Measurements from ENCODE around the gene NCF2. TPM values are rescaled to one million over a fixed set of nuclear protein-coding genes. Genes with fewer than 3 reads are reported as not detected.
A peak's percentile ranks its signal among the peaks of the same experiment; 100 is the strongest.

The NCF2 gene
- total RNA-seq, 2 experiments from 2014 or later = 6.0 to 9.8 TPM

DNA sequence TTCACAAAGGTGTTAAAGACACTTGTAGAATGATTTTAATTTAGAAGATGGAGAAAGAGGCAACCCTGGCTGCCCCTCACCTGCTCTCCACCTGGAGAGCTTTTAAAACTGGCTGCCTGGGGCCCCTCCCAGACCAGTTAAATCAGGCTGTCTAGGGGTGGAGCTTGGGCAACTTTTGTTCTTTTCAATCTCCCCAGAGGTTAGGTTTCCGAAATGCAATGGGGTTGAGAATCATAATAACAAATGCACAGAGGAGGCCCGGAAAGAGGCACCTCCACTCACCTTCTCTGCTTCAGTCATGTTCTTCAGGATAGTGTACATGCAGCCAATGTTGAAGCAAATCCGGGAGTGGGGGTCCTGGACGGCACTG is 400 bp downstream of the NCF2 start:
- Mint-ChIP-seq H3K4me1 (peaks cover 42% of the 10 kb centered on the region), H3K36me3 (no peaks in the 10 kb centered on the region), H3K27me3 (no peaks in the 10 kb centered on the region), H3K4me3 (peak overlapping the region; percentile 55), H3K27ac (peak overlapping the region; percentile 87), H3K9me3 (ENCODE audit: low read depth) (no peaks in the 10 kb centered on the region)
- no peak for ATAC-seq
- CTCF ChIA-PET = interaction anchor here (1.0 to 1.9 kb wide), 3 partner anchors 10 to 66 kb away, joined by 3 to 10 read pairs (median 5); no protein-coding TSS in a partner anchor
- no peak for DNase-seq

- CTCF ChIA-PET = interaction anchor here (1.0 to 1.9 kb wide), 5 partner anchors 9 to 118 kb away, joined by 3 to 10 read pairs (median 4); no protein-coding TSS in a partner anchor
- Mint-ChIP-seq H3K4me1 (peaks cover 44% of the 10 kb centered on the region), H3K9me3 (ENCODE audit: low read depth) (no peaks in the 10 kb centered on the region), H3K27me3 (no peaks in the 10 kb centered on the region), H3K27ac (peak overlapping the region; percentile 87), H3K4me3 (peak overlapping the region; percentile 55), H3K36me3 (no peaks in the 10 kb centered on the region)
- DNase-seq (no peak), ATAC-seq (no peak)
Measured at GRCh38 chr1:183589384-183589783, 875 bp downstream of the NCF2 start.

- Mint-ChIP-seq H3K4me1 (peaks cover 44% of the 10 kb centered on the region), H3K27ac (peak overlapping the region; percentile 87), H3K27me3 (no peaks in the 10 kb centered on the region), H3K36me3 (no peaks in the 10 kb centered on the region), H3K9me3 (ENCODE audit: low read depth) (no peaks in the 10 kb centered on the region), H3K4me3 (peak overlapping the region; percentile 55)
- CTCF ChIA-PET = interaction anchor here (0.9 to 1.9 kb wide), 6 partner anchors 9 to 118 kb away, joined by 3 to 10 read pairs (median 4); no protein-coding TSS in a partner anchor
- ATAC-seq = peak; percentile 7
- no peak for DNase-seq
Measured at GRCh38 chr1:183588827-183589226, 1.4 kb downstream of the NCF2 start.

DNA sequence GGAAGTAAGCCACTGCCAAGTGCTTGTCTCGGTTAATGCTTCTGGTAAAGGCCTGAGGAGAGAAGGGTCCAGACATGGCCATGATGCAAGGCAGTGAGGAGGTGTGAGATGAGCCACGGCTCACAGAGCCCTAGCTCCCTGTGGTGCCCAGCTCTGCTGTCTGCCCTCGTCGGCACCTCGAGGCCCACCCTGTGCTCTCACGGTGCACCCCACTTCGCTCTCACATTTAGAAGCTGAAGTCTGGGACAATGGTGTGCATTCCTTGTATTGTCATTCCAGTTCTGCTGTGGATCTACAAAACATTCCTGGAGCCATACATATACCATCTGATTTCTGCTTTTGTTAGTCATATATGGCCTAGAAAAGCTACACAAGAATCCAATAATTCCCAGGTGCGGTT is 3.3 kb downstream of the NCF2 start:
- ATAC-seq = no peak
- CTCF ChIA-PET = interaction anchor here (0.6 kb wide), 1 partner anchor 19 kb away, joined by 3 read pairs; no protein-coding TSS in a partner anchor
- no peak for DNase-seq
- Mint-ChIP-seq H3K27ac (no peak overlapping the region), H3K9me3 (ENCODE audit: low read depth) (no peaks in the 10 kb centered on the region), H3K4me3 (no peak overlapping the region), H3K36me3 (no peaks in the 10 kb centered on the region), H3K4me1 (peaks cover 36% of the 10 kb centered on the region), H3K27me3 (no peaks in the 10 kb centered on the region)

GRCh38 chr1:183586455-183586854 is 3.8 kb downstream of the NCF2 start:
- Mint-ChIP-seq H3K4me3 (no peak overlapping the region), H3K9me3 (ENCODE audit: low read depth) (no peaks in the 10 kb centered on the region), H3K36me3 (no peaks in the 10 kb centered on the region), H3K4me1 (peaks cover 36% of the 10 kb centered on the region), H3K27me3 (no peaks in the 10 kb centered on the region), H3K27ac (no peak overlapping the region)
- DNase-seq = no peak
- CTCF ChIA-PET = interaction anchor here (1.5 kb wide), 1 partner anchor 117 kb away, joined by 3 read pairs; no protein-coding TSS in a partner anchor
- ATAC-seq = no peak

DNA sequence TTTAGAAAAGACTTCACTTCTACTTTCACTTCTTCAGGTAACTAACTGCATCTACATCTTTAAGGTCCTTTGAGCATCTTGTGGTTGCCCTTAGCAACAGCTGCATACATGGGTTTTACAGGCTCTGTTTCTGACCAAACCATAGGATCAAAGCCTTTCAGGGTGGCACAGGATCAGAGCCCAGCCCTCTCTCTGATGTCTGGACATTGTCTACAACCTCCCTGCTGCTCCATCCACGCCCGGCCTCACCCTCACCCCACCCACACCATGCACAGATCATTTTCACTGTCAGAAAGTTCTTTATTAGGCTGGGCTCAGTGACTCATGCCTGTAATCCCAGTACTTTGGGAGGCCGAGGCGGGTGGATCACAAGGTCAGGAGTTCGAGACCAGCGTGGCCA is 5.2 kb downstream of the NCF2 start:
- Mint-ChIP-seq H3K27ac (no peak overlapping the region), H3K4me3 (no peak overlapping the region), H3K27me3 (no peaks in the 10 kb centered on the region), H3K4me1 (peaks cover 33% of the 10 kb centered on the region), H3K36me3 (no peaks in the 10 kb centered on the region), H3K9me3 (ENCODE audit: low read depth) (no peaks in the 10 kb centered on the region)
- ATAC-seq (no peak), DNase-seq (no peak)
- CTCF ChIA-PET = no interaction called here

- CTCF ChIA-PET = no interaction called here
- Mint-ChIP-seq H3K9me3 (ENCODE audit: low read depth) (no peaks in the 10 kb centered on the region), H3K4me1 (peaks cover 28% of the 10 kb centered on the region), H3K36me3 (no peaks in the 10 kb centered on the region), H3K4me3 (no peak overlapping the region), H3K27me3 (no peaks in the 10 kb centered on the region), H3K27ac (no peak overlapping the region)
- no peak for ATAC-seq
- no peak for DNase-seq
Measured at GRCh38 chr1:183584147-183584546, 6.1 kb downstream of the NCF2 start.

- no peak for ATAC-seq
- Mint-ChIP-seq H3K4me3 (no peak overlapping the region), H3K36me3 (no peaks in the 10 kb centered on the region), H3K9me3 (ENCODE audit: low read depth) (no peaks in the 10 kb centered on the region), H3K4me1 (peaks cover 23% of the 10 kb centered on the region), H3K27ac (no peak overlapping the region), H3K27me3 (no peaks in the 10 kb centered on the region)
- CTCF ChIA-PET = no interaction called here
- no peak for DNase-seq
Measured at GRCh38 chr1:183583466-183583865, 6.8 kb downstream of the NCF2 start.

DNA sequence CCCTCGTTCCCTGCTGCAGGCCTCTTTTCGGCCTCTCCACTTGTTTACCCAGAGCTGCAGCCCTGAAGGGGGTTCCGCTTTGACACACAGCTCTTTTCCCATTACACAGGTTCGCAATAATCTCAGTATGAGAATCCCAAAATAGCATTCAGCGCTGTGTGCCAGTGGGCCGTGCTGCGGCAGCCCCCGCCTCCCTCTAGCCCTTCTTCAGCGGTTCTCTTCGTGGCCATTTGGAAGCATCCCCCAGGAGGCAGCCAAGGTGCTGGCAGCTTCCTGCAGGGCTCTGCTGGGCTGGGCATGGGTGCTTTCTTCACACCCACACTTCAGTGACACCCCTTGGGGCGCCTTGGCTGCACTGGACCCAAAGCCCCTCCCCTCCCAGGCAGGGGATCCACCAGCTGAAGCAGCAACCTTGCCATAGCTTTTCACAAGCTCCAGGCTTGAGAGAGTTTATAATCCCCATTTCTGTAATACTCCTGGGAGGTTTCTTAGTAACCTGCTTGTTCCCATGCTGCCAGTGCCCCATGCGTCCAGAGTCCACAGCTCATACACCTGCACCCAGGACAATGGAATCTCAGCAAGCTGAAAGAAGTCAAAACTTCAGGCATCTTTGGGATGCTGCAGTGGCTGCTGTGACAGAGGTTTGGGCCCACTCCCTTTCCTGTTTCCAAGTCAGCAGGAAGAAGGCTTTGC is 8.1 kb downstream of the NCF2 start:
- ATAC-seq = no peak
- no peak for DNase-seq
- peaks cover 26% of the 10 kb centered on the region for H3K4me1 Mint-ChIP-seq
- H3K27ac Mint-ChIP-seq = no peak overlapping the region
- H3K4me3 Mint-ChIP-seq = no peak overlapping the region
- no peaks in the 10 kb centered on the region for H3K36me3 Mint-ChIP-seq
- no peaks in the 10 kb centered on the region for H3K9me3 Mint-ChIP-seq (ENCODE audit: low read depth)
- no peaks in the 10 kb centered on the region for H3K27me3 Mint-ChIP-seq
- CTCF ChIA-PET = interaction anchor here (1.8 kb wide), 1 partner anchor 90 kb away, joined by 4 read pairs; no protein-coding TSS in a partner anchor

GRCh38 chr1:183580281-183580682 is 10.0 kb downstream of the NCF2 start:
- DNase-seq (no peak), ATAC-seq (peak; percentile 59)
- H3K27ac Mint-ChIP-seq = peak overlapping the region; percentile 67
- CTCF ChIA-PET = interaction anchor here (0.7 to 3.1 kb wide), 3 partner anchors 10 to 54 kb away, joined by 3 to 10 read pairs (median 5); partner anchors contain the start of gene NCF2
- H3K27me3 Mint-ChIP-seq = no peaks in the 10 kb centered on the region
- H3K9me3 Mint-ChIP-seq (ENCODE audit: low read depth) = no peaks in the 10 kb centered on the region
- no peaks in the 10 kb centered on the region for H3K36me3 Mint-ChIP-seq
- no peak overlapping the region for H3K4me3 Mint-ChIP-seq
- H3K4me1 Mint-ChIP-seq = peaks cover 26% of the 10 kb centered on the region

DNA sequence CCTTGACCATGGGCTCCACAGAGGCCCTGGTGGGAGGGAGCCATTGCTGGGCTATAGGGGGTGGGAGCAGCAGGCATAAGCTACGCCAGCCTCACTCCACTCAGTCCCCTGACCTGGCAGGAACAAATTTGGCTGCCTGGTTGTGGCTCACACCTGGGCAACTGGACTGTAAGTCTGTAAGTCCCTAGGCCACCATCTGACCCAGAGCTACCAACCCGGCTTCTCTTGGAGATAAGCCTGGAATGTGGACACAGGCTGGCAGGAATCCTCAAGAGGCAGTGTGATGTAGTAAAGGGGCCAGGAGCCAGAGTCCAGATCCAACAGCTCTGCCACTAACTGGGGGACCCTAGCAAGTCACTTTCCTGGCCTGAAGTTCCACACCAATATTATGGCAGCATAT is 11.4 kb downstream of the NCF2 start:
- Mint-ChIP-seq H3K27ac (no peak overlapping the region), H3K27me3 (no peaks in the 10 kb centered on the region), H3K9me3 (ENCODE audit: low read depth) (no peaks in the 10 kb centered on the region), H3K4me3 (no peak overlapping the region), H3K4me1 (peaks cover 20% of the 10 kb centered on the region), H3K36me3 (peaks cover 1% of the 10 kb centered on the region)
- CTCF ChIA-PET = interaction anchor here (0.6 to 3.1 kb wide), 3 partner anchors 11 to 349 kb away, joined by 4 to 10 read pairs (median 5); partner anchors contain the start of gene NCF2
- ATAC-seq (no peak), DNase-seq (no peak)

- Mint-ChIP-seq H3K9me3 (ENCODE audit: low read depth) (no peaks in the 10 kb centered on the region), H3K27me3 (no peaks in the 10 kb centered on the region), H3K27ac (no peak overlapping the region), H3K4me3 (no peak overlapping the region), H3K36me3 (peaks cover 1% of the 10 kb centered on the region), H3K4me1 (peaks cover 20% of the 10 kb centered on the region)
- DNase-seq (no peak), ATAC-seq (no peak)
- CTCF ChIA-PET = interaction anchor here (1.2 to 1.6 kb wide), 3 partner anchors 13 to 42 kb away, joined by 3 read pairs; no protein-coding TSS in a partner anchor
Measured at GRCh38 chr1:183577897-183578465, 12.3 kb downstream of the NCF2 start.

DNA sequence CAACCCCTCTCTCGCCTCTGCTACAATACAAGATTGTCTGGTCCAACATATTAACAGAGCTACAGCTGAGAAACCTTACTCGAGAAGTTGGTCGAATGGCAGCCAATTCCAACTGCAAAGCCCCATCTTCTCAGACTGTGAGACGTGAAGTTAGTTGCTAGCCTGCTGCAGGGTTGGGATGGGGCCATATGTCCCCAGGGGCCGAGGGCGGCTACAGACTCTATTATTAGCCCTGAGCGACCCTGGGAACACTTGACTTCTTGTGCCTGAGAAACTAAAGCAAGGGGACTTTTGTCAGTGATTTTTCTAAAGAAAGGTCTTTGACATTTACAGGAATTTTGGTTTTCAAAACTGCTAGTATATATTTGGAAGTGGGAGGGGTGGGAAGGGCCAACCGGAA is 13.7 kb downstream of the NCF2 start:
- Mint-ChIP-seq H3K4me3 (no peak overlapping the region), H3K9me3 (ENCODE audit: low read depth) (no peaks in the 10 kb centered on the region), H3K27me3 (no peaks in the 10 kb centered on the region), H3K36me3 (peaks cover 1% of the 10 kb centered on the region), H3K4me1 (peaks cover 20% of the 10 kb centered on the region), H3K27ac (no peak overlapping the region)
- DNase-seq (no peak), ATAC-seq (no peak)
- CTCF ChIA-PET = no interaction called here

GRCh38 chr1:183575606-183576005 is 14.7 kb downstream of the NCF2 start:
- ATAC-seq = no peak
- Mint-ChIP-seq H3K4me1 (peaks cover 17% of the 10 kb centered on the region), H3K9me3 (ENCODE audit: low read depth) (no peaks in the 10 kb centered on the region), H3K36me3 (peaks cover 1% of the 10 kb centered on the region), H3K27me3 (no peaks in the 10 kb centered on the region), H3K27ac (no peak overlapping the region), H3K4me3 (no peak overlapping the region)
- CTCF ChIA-PET = no interaction called here
- DNase-seq = no peak
